Liver (tissue), 9 donors: ENCODE measurements around the gene SLC6A11. TPM values are rescaled to one million over a fixed set of nuclear protein-coding genes. Genes with fewer than 3 reads are reported as not detected.

Source experiments
- DNase-seq: peaks from one replicate; pipeline ENCODE4 v3.0.0-alpha.2; 2017; ENCODE audit warnings: low spot score
- H3K27ac ChIP-seq, 2 donors: one replicate each; pipeline ENCODE4 v1.7.0; 2013; ENCODE audit warnings: inconsistent platforms in 2 of 2, low read length in 2 of 2, control low read depth in 1 of 2, low read depth in 1 of 2, mild to moderate bottlenecking in 1 of 2
- H3K27me3 ChIP-seq, 4 donors: one replicate each; pipeline versions ENCODE4 v1.6.1 to v1.7.0; 2013; ENCODE audit warnings: low read length in 3 of 4, inconsistent platforms in 1 of 4, mild to moderate bottlenecking in 1 of 4, moderate library complexity in 1 of 4; ENCODE audit not compliant: control insufficient read depth in 4 of 4, insufficient read depth in 4 of 4
- H3K36me3 ChIP-seq, 4 donors: one replicate each; pipeline versions ENCODE4 v1.6.1 to v1.7.0; 2013; ENCODE audit warnings: low read length in 3 of 4, mild to moderate bottlenecking in 3 of 4, low read depth in 1 of 4, moderate library complexity in 1 of 4; ENCODE audit not compliant: control insufficient read depth in 4 of 4, insufficient read depth in 3 of 4
- H3K4me1 ChIP-seq, 4 donors: one replicate each; pipeline versions ENCODE4 v1.6.1 to v1.7.0; 2013; ENCODE audit warnings: low read length in 3 of 4, mild to moderate bottlenecking in 3 of 4, moderate library complexity in 1 of 4; ENCODE audit not compliant: control insufficient read depth in 4 of 4, insufficient read depth in 4 of 4
- H3K4me3 ChIP-seq, 3 donors: one replicate each; pipeline versions ENCODE4 v1.6.1 to v1.7.0; 2013; ENCODE audit warnings: low read length in 3 of 3, control low read depth in 1 of 3, low read depth in 1 of 3, mild to moderate bottlenecking in 1 of 3
- H3K9ac ChIP-seq, 2 donors: one replicate each; pipeline ENCODE4 v1.7.0; 2013; ENCODE audit warnings: low read length in 2 of 2, mild to moderate bottlenecking in 2 of 2, moderate library complexity in 2 of 2, control low read depth in 1 of 2, low read depth in 1 of 2
- H3K9me3 ChIP-seq, 4 donors: one replicate each; pipeline versions ENCODE4 v1.6.1 to v1.7.0; 2013; ENCODE audit warnings: low read length in 3 of 4; ENCODE audit not compliant: control insufficient read depth in 4 of 4
- EGR1 ChIP-seq, 2 donors: IDR thresholded peaks; 2 replicates each; pipeline ENCODE4 v1.6.1; 2016 to 2018; ENCODE audit warnings: antibody characterized with exemption in 2 of 2, low read depth in 2 of 2
- FOXA2 ChIP-seq: IDR thresholded peaks from 2 replicates; pipeline ENCODE4 v1.6.1; 2016; ENCODE audit warnings: antibody characterized with exemption
- GABPA ChIP-seq, 2 donors: IDR thresholded peaks in 1 of 2; conservative IDR thresholded peaks in 1 of 2; 2 replicates each; pipeline ENCODE4 v1.6.1; 2016; ENCODE audit warnings: antibody characterized with exemption in 2 of 2, mild to moderate bottlenecking in 1 of 2, moderate library complexity in 1 of 2
- HNF4A ChIP-seq, 2 donors: conservative IDR thresholded peaks; 2 replicates each; pipeline ENCODE4 v1.6.1; 2016; ENCODE audit warnings: antibody characterized with exemption in 2 of 2, mild to moderate bottlenecking in 2 of 2
- MAX ChIP-seq: IDR thresholded peaks from 2 replicates; pipeline ENCODE4 v1.6.1; 2016; ENCODE audit warnings: antibody characterized with exemption
- RAD21 ChIP-seq, 2 donors: IDR thresholded peaks; 2 replicates each; pipeline ENCODE4 v1.6.1; 2016; ENCODE audit warnings: antibody characterized with exemption in 2 of 2, mild to moderate bottlenecking in 2 of 2
- TAF1 ChIP-seq: conservative IDR thresholded peaks from 2 replicates; pipeline ENCODE4 v1.6.1; 2016; ENCODE audit warnings: antibody characterized with exemption, mild to moderate bottlenecking
- YY1 ChIP-seq: IDR thresholded peaks from 2 replicates; pipeline ENCODE4 v1.6.1; 2016; ENCODE audit warnings: antibody characterized with exemption, mild to moderate bottlenecking
- ZBTB33 ChIP-seq: IDR thresholded peaks from 2 replicates; pipeline ENCODE4 v1.6.1; 2016; ENCODE audit warnings: antibody characterized with exemption
- WGBS: extraction: QIAGEN DNeasy Blood & Tissue Kit; methylation state at CpG from one replicate; pipeline ENCODE4 v1.1.7; 2013; 5-methylcytosine and 5-hydroxymethylcytosine counted together
- polyA plus RNA-seq, 2 donors: library from polyadenylated mRNA; stranded (reverse) in 1 of 2; unstranded in 1 of 2; fragments of 200-250 nt in 1 of 2; fragments of >200 nt in 1 of 2; fragmentation: Nextera tagmentation in 1 of 2; extraction: Ambion mirVana in 1 of 2; gene quantifications; one replicate each; pipeline versions ENCODE4 v1.2.1 to v1.2.3, GENCODE V29; 2013 to 2015
- total RNA-seq, 2 donors: library from RNA; depleted of rRNA; stranded (reverse); fragments of >200 nt; gene quantifications; one replicate each; pipeline ENCODE4 v1.2.3, GENCODE V29; 2014
- TF ChIP-seq, protein P1 (sequence below): fragments of 150-350 bp; IDR thresholded peaks from 2 replicates; pipeline ENCODE4 v1.5.1; 2017; ENCODE audit warnings: improper control_type of control experiment, low read depth, low read length; ENCODE audit not compliant: missing input control
- TF ChIP-seq, protein P2 (sequence below): IDR thresholded peaks from 2 replicates; pipeline ENCODE4 v1.6.1; 2016; ENCODE audit warnings: antibody characterized with exemption
- donor health status: healthy.
- donor health status: healthy.
- donor health status: healthy.
- donor health status: healthy.
- donor health status: healthy.

The SLC6A11 gene
- total and polyA plus RNA-seq, 4 donors, result under 0.01 to 7.1 (median 0.01) TPM; not detected in 1

DNA sequence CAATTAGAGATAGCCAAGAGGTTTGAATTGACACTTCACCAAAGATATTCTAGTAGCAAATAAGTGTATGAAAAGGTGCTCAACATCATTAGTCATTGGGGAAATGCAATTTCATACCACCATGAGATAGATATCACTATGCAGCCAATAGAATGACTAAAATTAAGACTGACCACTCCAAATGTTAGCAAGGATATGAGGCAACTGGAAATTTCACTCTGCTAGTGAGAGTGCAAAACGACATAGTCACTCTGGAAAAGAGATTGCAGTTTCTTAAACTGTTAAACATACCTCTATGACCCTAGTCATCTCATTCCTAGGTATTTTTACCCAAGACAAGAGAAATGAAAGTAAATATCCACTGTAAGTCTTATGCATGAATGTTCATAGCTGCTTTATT, 27.6 kb upstream of the SLC6A11 start:
- Histone ChIP-seq H3K36me3 (no peaks in the 10 kb centered on the region), H3K9ac (no peak overlapping the region), H3K4me3 (no peak overlapping the region), H3K27ac (no peak overlapping the region), H3K4me1 (no peaks in the 10 kb centered on the region), H3K9me3 (peaks cover 0 to 4% (median 1%) of the 10 kb centered on the region in 4 donors), H3K27me3 (peaks cover 0 to 2% (median 0%) of the 10 kb centered on the region in 4 donors)
- TF ChIP-seq TAF1, result no peak
- TF ChIP-seq, protein P1, sequence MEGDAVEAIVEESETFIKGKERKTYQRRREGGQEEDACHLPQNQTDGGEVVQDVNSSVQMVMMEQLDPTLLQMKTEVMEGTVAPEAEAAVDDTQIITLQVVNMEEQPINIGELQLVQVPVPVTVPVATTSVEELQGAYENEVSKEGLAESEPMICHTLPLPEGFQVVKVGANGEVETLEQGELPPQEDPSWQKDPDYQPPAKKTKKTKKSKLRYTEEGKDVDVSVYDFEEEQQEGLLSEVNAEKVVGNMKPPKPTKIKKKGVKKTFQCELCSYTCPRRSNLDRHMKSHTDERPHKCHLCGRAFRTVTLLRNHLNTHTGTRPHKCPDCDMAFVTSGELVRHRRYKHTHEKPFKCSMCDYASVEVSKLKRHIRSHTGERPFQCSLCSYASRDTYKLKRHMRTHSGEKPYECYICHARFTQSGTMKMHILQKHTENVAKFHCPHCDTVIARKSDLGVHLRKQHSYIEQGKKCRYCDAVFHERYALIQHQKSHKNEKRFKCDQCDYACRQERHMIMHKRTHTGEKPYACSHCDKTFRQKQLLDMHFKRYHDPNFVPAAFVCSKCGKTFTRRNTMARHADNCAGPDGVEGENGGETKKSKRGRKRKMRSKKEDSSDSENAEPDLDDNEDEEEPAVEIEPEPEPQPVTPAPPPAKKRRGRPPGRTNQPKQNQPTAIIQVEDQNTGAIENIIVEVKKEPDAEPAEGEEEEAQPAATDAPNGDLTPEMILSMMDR, result no peak
- TF ChIP-seq RAD21 (IDR thresholded peaks at IDR 0.05), result no peak
- no peak for TF ChIP-seq FOXA2
- TF ChIP-seq GABPA (IDR thresholded peaks at IDR 0.05 in 1 of 2, conservative IDR thresholded peaks at IDR 0.05 in 1 of 2), result no peak
- TF ChIP-seq YY1, result no peak
- TF ChIP-seq HNF4A (conservative IDR thresholded peaks at IDR 0.05), result no peak
- no peak for DNase-seq
- WGBS, result 15% methylated on average over 1 of the region's 1 CpG

GRCh38 chr3:10790713-10791112, 25.3 kb upstream of the SLC6A11 start:
- Histone ChIP-seq H3K9ac (no peak overlapping the region), H3K27ac (no peak overlapping the region), H3K9me3 (peaks cover 0 to 4% (median 1%) of the 10 kb centered on the region in 4 donors), H3K4me3 (no peak overlapping the region), H3K27me3 (peaks cover 0 to 2% (median 1%) of the 10 kb centered on the region in 4 donors), H3K36me3 (no peaks in the 10 kb centered on the region), H3K4me1 (no peaks in the 10 kb centered on the region)
- DNase-seq, result no peak
- 93% methylated on average over 1 of the region's 1 CpG for WGBS
- TF ChIP-seq, protein P2, sequence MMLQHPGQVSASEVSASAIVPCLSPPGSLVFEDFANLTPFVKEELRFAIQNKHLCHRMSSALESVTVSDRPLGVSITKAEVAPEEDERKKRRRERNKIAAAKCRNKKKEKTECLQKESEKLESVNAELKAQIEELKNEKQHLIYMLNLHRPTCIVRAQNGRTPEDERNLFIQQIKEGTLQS, result no peak
- no peak for TF ChIP-seq MAX
- no peak for TF ChIP-seq FOXA2
- TF ChIP-seq ZBTB33, result no peak

DNA sequence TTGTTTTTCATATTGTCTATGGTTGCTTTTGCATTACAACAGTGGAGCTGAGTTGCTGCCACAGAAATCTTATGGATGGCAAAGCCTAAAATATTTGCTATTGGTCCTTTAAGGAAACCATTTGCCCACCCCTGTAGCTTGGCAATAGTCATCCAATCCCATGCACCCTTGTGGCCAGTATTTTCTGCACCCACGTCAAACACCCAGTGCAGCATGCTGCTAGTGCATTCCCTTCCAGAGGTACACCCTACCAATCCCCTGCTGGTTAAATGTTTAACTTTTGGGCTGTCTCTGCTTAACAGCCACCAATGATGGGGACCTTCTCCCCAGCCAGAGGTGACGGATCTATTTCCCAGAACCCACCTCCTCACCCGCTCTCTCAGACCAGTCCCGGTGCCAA, 23.8 kb upstream of the SLC6A11 start:
- Histone ChIP-seq H3K9ac (no peak overlapping the region), H3K27me3 (peaks cover 0 to 2% (median 1%) of the 10 kb centered on the region in 4 donors), H3K27ac (no peak overlapping the region), H3K9me3 (peaks cover 0 to 4% (median 1%) of the 10 kb centered on the region in 4 donors), H3K4me3 (no peak overlapping the region), H3K4me1 (no peaks in the 10 kb centered on the region), H3K36me3 (no peaks in the 10 kb centered on the region)
- 69% methylated on average over 4 of the region's 4 CpGs for WGBS
- TF ChIP-seq HNF4A (conservative IDR thresholded peaks at IDR 0.05) (no peak), YY1 (no peak), TAF1 (no peak), EGR1 (IDR thresholded peaks at IDR 0.05; ENCODE audit: low read depth in 2 of 2) (no peak), ZBTB33 (no peak)
- no peak for DNase-seq
